COLO668 (cell line): Measurements from ENCODE around the gene ABCB9.

ENCODE experiments used
- DNase-seq: peaks from one replicate; lab custom pipeline; 2025; ENCODE audit not compliant: unreplicated experiment; lab: John Stamatoyannopoulos, UW

Gene ABCB9

DNA sequence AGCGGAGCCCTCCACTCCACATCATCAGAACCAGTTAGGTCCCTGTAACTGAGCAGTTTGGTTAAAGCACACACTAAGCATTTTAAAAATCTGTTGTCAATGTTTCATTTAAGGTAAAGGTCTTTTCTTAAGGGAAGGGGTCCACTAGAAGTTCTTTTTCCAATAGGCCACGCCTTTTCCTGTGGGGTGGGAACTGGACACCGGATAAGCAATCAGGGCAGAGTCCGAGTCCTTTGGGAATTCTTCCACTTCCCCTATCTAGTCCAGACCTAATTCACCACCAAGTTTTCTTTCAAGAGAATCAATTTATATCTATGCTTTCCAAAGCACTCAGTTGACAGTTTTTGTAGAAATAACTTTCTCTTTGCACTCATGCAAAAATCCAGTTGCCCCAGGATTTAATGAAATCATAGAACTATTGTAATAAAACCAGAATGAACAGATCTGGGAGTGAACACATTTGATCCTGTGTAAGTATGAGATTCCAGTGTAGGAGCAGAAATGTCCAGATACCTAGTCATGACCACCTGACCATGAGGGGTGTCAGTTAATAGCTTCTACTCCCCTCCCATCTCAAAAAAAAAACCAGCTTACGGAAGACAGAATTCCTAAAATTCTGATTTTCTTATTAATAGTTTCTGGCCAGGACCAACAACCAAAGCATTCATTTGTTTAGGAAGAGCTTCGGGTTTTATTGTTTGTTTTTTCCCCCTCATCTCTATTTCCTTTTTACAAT lies 82.0 kb downstream of the ABCB9 start:
- no peak for DNase-seq

DNA sequence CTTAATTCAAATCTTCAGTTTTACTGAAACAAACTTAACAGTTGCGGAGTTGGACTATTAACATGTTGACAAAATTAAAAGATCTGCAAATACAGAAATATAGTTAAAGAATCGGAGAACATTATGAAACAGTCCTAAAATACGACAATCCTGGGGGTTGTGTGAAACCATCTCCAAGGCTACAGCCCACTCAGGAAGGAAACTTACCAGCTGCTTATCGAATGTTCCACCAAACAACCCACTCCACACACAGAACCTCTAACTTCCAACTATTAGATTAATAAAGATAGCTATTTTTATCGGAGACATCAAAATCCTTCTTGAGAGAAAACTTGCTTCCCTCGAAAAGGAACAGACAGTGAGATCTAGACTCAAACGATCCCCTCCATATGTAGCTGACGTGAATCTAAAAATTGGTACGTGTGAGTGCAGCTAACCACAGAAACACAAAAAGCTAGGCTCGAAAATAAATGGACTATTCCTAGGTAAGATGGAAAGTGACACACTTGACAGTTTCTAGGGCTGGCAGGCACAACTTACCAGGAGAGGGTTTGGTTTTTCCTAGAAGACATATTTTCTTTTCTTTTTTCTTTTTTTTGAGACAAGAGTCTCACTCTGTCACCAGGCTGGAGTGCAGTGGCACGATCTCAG lies 83.2 kb downstream of the ABCB9 start:
- DNase-seq: no peak

GRCh38 chr12:122880668-122881067 lies 85.6 kb downstream of the ABCB9 start:
- no peak for DNase-seq

DNA sequence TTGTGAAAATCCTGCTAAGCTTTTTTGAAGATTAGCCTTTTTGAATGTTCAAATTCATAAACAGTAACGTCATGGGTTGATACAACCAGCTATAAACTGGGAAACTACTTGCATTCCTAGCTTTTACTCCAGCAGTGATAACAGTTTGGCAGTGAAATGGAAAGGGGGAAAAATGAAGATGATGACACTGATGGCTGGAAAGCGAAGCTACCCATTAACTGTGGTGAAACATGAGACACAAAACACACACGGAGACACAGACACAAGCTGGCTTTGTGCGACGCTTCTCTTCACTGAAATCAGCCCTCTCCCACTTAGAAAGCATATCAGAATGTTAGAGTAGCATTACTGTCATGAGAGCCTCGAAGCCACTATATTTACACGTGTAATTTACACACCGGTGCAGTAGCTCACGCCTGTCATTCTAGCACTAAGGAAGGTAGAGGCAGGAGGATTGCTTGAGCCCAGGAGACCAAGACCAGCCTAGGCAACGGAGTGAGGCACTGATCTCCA lies 86.1 kb downstream of the ABCB9 start:
- DNase-seq: no peak
